ENCODE measurements around the gene SH3RF3.
"Not testable (repeated sequence)": the region's sequence is repeated elsewhere in the genome, so short reads cannot be mapped to it uniquely, and the experiment has no call there.

SH3RF3 gene

GRCh38 chr2:109155553-109156451 lies 26.8 kb downstream of the SH3RF3 start:
- in situ Hi-C loops (cut with HindIII; ENCODE audit: low sequenced_read_pairs) = no loop called here

GRCh38 chr2:109157563-109158105 lies 28.6 kb downstream of the SH3RF3 start:
- in situ Hi-C loops (cut with HindIII; ENCODE audit: low sequenced_read_pairs) = no loop called here

- in situ Hi-C loops (cut with HindIII; ENCODE audit: low sequenced_read_pairs) = no loop called here
These were observed 29.2 kb downstream of the SH3RF3 start for GRCh38 chr2:109158237-109158636.

- in situ Hi-C loops (cut with HindIII; ENCODE audit: low sequenced_read_pairs) = no loop called here
These were observed 30.1 kb downstream of the SH3RF3 start for GRCh38 chr2:109159096-109159495.

GRCh38 chr2:109160714-109161440 lies 31.9 kb downstream of the SH3RF3 start:
- in situ Hi-C loops (cut with HindIII; ENCODE audit: low sequenced_read_pairs) = no loop called here

- in situ Hi-C loops (cut with HindIII; ENCODE audit: low sequenced_read_pairs) = not testable (repeated sequence)
These were observed 33.4 kb downstream of the SH3RF3 start for GRCh38 chr2:109162367-109162766.

GRCh38 chr2:109162999-109163398 lies 34.0 kb downstream of the SH3RF3 start:
- in situ Hi-C loops (cut with HindIII; ENCODE audit: low sequenced_read_pairs) = no loop called here

- in situ Hi-C loops (cut with HindIII; ENCODE audit: low sequenced_read_pairs) = no loop called here
These were observed 35.3 kb downstream of the SH3RF3 start for GRCh38 chr2:109164311-109164710.

- in situ Hi-C loops (cut with HindIII; ENCODE audit: low sequenced_read_pairs) = loop anchor here (5.0 kb wide), 1 partner anchor 78 kb away; no protein-coding TSS in a partner anchor
These were observed 35.8 kb downstream of the SH3RF3 start for GRCh38 chr2:109164739-109165221.

- in situ Hi-C loops (cut with HindIII; ENCODE audit: low sequenced_read_pairs) = loop anchor here (5.0 kb wide), 1 partner anchor 75 kb away; no protein-coding TSS in a partner anchor
These were observed 37.8 kb downstream of the SH3RF3 start for GRCh38 chr2:109166811-109167210.

GRCh38 chr2:109168086-109168485 lies 39.1 kb downstream of the SH3RF3 start:
- in situ Hi-C loops (cut with HindIII; ENCODE audit: low sequenced_read_pairs) = loop anchor here (5.0 kb wide), 1 partner anchor 74 kb away; no protein-coding TSS in a partner anchor

GRCh38 chr2:109168716-109169115 lies 39.7 kb downstream of the SH3RF3 start:
- in situ Hi-C loops (cut with HindIII; ENCODE audit: low sequenced_read_pairs) = loop anchor here (5.0 kb wide), 1 partner anchor 74 kb away; no protein-coding TSS in a partner anchor

GRCh38 chr2:109170645-109171044 lies 41.6 kb downstream of the SH3RF3 start:
- in situ Hi-C loops (cut with HindIII; ENCODE audit: low sequenced_read_pairs) = no loop called here

GRCh38 chr2:109171444-109172334 lies 42.7 kb downstream of the SH3RF3 start:
- in situ Hi-C loops (cut with HindIII; ENCODE audit: low sequenced_read_pairs) = no loop called here

- in situ Hi-C loops (cut with HindIII; ENCODE audit: low sequenced_read_pairs) = no loop called here
These were observed 43.6 kb downstream of the SH3RF3 start for GRCh38 chr2:109172556-109173105.

GRCh38 chr2:109173311-109174171 lies 44.5 kb downstream of the SH3RF3 start:
- in situ Hi-C loops (cut with HindIII; ENCODE audit: low sequenced_read_pairs) = no loop called here

GRCh38 chr2:109174214-109174613 lies 45.2 kb downstream of the SH3RF3 start:
- in situ Hi-C loops (cut with HindIII; ENCODE audit: low sequenced_read_pairs) = no loop called here

- in situ Hi-C loops (cut with HindIII; ENCODE audit: low sequenced_read_pairs) = no loop called here
These were observed 45.8 kb downstream of the SH3RF3 start for GRCh38 chr2:109174626-109175349.
